HG02642 (cell line): ENCODE data around the gene MTHFR.
A peak's percentile ranks its signal among the peaks of the same experiment; 100 is the strongest.

Experiments used
- ATAC-seq: cut with Tn5 transposase; IDR thresholded peaks from one replicate; pipeline ENCODE4 v1.9.1; 2021; ENCODE audit warnings: mild to moderate bottlenecking; ENCODE audit not compliant: unreplicated experiment, poor library complexity

Gene MTHFR

DNA sequence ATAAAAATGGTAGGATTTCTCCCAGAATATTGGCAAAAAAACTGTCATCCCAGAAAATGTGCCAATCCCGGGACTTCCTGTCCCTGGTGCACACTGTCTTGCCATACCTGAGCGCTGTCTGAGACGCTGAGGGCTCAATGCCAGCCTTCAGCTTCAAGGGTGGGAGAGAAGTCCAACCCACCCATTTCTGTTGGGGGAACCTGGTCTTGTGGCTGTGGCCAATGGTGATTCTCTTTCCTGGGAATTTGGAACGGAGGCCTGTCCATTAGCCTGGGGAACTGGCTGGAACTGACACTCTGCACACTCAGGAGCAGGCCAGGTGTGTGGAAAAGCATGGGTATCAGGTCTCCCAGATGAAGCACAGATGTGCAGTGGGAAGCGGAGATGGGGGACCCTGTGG is 6.7 kb downstream of the MTHFR start:
- no peak for ATAC-seq

DNA sequence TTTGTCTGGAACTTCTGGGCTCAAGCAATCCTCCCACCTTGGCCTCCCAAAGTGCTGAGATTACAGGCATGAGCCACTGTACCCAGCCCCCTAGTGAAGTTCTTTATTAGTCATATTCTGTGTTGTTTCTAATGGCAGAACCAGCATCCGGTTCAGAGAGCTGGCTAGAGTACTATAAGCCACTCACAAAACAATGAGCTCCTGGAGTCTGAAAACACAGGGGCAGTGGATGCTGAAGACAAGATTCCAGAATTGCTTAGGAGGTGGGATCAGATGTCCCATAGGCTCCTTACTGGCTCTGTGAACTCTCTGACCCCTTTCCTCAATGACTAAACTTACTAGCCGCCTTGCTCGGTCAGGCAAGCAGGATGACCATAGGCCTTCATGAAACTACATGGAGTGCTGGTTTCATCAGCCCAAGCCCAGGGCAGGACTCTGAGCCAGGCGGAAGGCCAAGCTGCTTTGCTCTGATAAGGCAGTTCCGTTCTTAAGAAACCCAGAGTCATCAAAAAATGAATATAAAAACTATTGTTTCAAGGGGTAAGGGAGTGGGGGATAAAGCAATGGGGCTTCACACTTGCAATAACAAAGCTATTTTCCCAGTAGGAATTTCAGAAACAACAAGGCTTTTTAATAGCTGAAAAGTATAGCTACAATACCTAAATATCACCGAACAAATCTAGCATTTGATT is 8.1 kb downstream of the MTHFR start:
- no peak for ATAC-seq

- ATAC-seq, result no peak
These were observed 9.5 kb downstream of the MTHFR start for GRCh38 chr1:11796036-11796828.

GRCh38 chr1:11795238-11795890 is 10.4 kb downstream of the MTHFR start:
- ATAC-seq, result no peak

DNA sequence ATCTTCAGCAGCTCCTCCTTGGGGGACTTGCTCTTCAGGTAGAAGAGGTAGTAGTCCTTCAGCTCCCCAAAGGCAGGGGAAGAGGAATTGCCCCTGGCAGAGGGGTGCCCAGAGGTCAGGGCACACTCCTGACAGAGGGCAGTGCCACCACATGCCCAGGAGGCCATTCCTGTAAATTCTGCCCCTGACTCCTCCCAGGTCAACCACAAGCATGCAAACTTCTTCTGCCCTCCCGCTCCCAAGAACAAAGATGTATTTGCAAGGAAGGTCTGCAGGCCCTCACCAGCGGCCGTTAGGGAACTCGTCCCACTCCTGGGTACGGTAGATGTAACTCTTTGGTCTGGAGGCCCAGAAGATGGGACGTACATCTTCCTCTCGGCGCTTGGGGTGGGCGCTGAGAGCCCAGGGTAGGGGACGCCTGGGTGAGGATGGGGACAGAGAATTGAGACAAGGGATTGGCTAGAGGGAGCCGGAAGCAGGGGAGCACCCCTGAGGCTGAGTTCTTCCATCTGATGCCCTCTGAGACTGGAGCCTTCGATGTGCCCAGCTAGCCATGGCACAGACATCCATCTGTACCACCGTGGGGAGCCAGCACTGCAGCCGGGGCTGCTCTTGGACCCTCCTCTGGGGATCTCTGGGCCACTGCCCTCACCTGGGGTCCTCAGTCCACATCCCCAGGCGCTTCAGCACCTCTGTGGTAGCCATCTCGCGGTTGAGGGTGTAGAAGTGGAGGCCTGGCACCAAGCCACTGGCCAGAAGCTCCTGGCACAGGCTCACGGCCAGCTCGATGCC is 11.1 kb downstream of the MTHFR start:
- no peak for ATAC-seq

GRCh38 chr1:11793819-11794218 is 11.9 kb downstream of the MTHFR start:
- no peak for ATAC-seq

DNA sequence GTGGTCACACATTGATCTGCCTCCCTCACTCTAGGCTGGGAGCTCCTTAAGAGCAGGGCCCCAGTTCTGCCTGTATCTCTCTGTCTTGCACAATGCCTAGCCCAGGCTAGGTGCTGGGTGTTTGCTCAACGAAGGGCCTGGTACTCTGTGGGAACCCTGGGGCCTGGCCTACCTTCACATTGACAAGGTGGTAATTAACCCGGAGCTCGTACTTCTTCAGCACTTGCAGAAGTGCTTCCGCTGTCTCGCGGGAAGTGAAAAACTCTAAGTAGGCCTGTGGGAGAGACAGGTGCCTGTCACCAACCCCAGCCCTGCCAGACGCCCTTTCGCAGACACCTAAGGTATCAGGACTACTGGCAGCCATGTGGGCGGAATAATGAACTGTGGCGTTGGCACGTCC is 13.7 kb downstream of the MTHFR start:
- no peak for ATAC-seq

DNA sequence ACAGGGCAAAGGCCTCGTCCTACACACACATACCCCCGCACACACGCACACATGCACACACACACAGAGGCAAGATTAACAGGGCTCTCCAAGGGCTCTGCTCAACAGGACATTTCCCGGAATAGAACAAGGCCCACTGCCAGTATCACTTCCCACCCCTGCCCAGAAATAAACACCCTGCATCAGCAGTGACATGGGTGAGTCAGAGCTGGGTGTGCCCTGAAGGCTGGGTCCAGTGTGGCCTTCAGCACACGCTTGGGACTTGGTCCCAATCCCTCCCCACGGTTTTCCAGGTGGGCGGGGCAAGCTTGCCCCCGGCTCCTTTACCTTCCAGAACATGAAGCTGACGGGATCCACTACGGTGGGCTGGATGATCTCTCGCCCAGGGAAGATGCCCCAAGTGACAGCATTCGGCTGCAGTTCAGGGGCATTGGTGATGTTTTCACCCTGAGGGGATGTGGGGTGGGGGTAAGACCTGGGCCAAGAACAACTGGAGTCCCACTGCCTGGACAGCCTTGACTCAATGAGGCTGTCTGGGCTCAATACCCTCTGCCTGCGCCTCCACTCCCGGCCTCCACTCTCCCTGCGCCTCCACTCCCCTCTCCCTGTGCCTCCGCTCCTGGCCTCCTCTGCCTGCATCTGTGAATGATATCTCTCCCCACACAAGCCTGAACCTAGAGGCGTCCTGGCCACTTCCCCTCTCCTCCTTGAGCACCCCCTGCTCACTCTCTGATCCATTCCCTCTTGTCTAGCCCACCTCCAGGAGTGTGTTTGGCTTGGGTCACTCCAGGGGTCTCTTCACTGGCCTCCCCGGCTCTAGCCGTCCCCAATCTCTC is 14.7 kb downstream of the MTHFR start:
- no peak for ATAC-seq

- ATAC-seq, result no peak
These were observed 15.5 kb downstream of the MTHFR start for GRCh38 chr1:11790101-11790879.

DNA sequence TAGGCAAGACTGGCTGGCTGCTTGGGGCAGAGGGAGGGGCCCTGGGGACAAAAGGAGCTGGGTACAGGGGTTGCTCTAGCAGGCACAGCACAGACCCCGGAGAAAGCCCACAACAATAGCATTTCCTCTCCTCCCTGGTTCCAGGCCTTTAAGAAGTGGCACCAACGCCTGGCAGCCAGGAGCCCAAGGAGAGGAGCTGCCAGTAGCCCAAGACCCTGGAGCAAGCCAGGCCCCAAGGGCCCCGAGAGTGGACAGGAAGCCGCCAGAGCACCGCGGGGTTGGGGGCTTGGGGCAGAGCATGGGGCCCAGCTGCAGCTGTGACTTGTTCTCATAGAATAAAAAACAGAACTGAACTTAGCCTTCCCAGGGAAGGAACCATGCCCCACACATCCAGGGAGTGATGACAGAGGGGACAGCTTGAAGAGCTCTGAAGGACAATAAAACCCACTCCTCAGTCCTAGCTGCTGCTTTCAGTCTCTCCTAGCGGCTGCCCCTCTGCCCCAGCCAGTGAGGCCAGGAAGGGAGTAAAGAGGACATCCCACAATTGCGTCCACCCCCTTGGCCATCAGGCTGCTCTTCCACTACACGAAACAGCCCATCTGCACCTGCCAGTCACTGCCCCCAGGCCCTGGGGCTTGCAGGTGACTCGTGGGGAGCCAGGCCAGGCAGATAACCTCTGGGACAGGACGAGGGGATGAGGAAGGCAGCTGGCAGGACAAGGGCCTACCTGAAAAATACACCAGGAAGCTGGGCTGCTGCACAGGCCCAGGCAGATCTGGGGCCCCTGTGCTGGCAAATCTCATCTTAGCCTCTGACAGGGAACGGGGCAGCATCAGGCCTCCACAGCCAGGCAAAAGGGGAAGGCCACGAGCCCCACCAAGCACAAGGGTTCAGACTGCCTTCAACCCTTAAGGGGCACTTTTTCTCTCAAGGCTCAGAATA is 16.4 kb downstream of the MTHFR start:
- ATAC-seq, result no peak

- ATAC-seq, result no peak
These were observed 17.2 kb downstream of the MTHFR start for GRCh38 chr1:11788549-11789053.

GRCh38 chr1:11787804-11788436 is 17.8 kb downstream of the MTHFR start:
- no peak for ATAC-seq

DNA sequence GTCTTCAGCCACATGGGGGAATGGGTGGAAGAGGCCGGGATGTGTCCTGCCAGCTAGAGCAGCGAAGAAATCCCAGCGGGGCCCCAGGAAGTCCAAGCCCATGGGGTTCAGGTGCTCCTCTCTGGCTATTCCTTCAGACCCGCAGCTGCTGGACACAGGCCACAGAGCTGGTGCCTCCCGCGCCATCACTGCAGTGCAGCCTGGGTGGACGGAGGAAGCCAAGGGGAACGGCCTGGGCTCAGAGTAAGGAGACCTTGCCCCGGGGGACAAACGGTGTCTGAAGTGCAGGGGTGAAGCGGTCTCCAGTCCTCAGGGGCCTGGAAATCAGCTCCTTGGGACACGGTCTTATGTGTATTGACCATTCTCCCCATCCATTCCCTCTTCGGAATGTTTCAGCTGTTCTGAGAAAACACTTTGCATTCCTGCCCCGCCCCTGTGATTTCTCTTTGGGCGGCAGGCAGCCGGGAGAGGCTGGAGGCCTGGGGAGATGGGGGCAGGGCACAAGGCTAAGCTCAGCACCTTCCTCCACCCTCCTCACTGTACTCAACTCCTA is 18.4 kb downstream of the MTHFR start:
- no peak for ATAC-seq

- ATAC-seq, result no peak
These were observed 19.6 kb downstream of the MTHFR start for GRCh38 chr1:11786168-11786567.

GRCh38 chr1:11784993-11785769 is 20.6 kb downstream of the MTHFR start:
- peak; percentile 52 for ATAC-seq
